K562 (cell line): ENCODE data around the gene LAPTM5. TPM values are rescaled to one million over a fixed set of nuclear protein-coding genes. Genes with fewer than 3 reads are reported as not detected.

Experiments
- CBX8 ChIP-seq: fragments of 200-600 bp; sonication (generic); IDR thresholded peaks from 2 replicates; pipeline ENCODE4 v1.6.1; 2012; ENCODE audit warnings: borderline replicate concordance, mixed run types, low read depth, mild to moderate bottlenecking, moderate library complexity, mixed read lengths, low read length, control low read depth, inconsistent platforms; ENCODE audit not compliant: poor library complexity, severe bottlenecking; ENCODE audit errors: extremely low read depth
- E2F6 ChIP-seq, 2 experiments: IDR thresholded peaks; 2 replicates each; pipeline ENCODE4 v1.6.1; 2011; ENCODE audit warnings: borderline replicate concordance in 1 of 2, control low read depth in 1 of 2, low read depth in 1 of 2, low read length in 1 of 2, mild to moderate bottlenecking in 1 of 2, mixed read lengths in 1 of 2, moderate library complexity in 1 of 2; ENCODE audit not compliant: insufficient read depth in 1 of 2, insufficient read length in 1 of 2, poor library complexity in 1 of 2, severe bottlenecking in 1 of 2; ENCODE audit errors: extremely low read depth in 1 of 2
- ESRRA ChIP-seq: fragments of 450-650 bp; IDR thresholded peaks from 2 replicates; pipeline ENCODE4 v1.6.1; 2014; ENCODE audit warnings: low read depth, mild to moderate bottlenecking, moderate library complexity, borderline replicate concordance
- HDAC2 ChIP-seq: fragments of 450-650 bp; IDR thresholded peaks from 2 replicates; pipeline ENCODE4 v1.6.1; 2016; ENCODE audit warnings: mild to moderate bottlenecking
- HMBOX1 ChIP-seq: sonication (generic); IDR thresholded peaks from 2 replicates; pipeline ENCODE4 v1.6.1; 2016
- ILF3 ChIP-seq: fragments of 450-650 bp; IDR thresholded peaks from 2 replicates; pipeline ENCODE4 v1.6.1; 2018; ENCODE audit warnings: antibody characterized with exemption, mild to moderate bottlenecking, moderate library complexity, borderline replicate concordance
- KHSRP ChIP-seq: fragments of 450-650 bp; IDR thresholded peaks from 2 replicates; pipeline ENCODE4 v1.6.1; 2017
- MGA ChIP-seq: fragments of 450-650 bp; IDR thresholded peaks from 2 replicates; pipeline ENCODE4 v1.6.1; 2016; ENCODE audit warnings: mild to moderate bottlenecking, moderate library complexity
- NCOR1 ChIP-seq: fragments of 450-650 bp; IDR thresholded peaks from 2 replicates; pipeline ENCODE4 v1.6.1; 2016; ENCODE audit warnings: mild to moderate bottlenecking, moderate library complexity
- PML ChIP-seq: IDR thresholded peaks from 2 replicates; pipeline ENCODE4 v1.6.1; 2012; ENCODE audit warnings: low read length, inconsistent platforms
- PRPF4 ChIP-seq: fragments of 200-400 bp; formaldehyde crosslinking; IDR thresholded peaks from one replicate; pipeline ENCODE4 v1.6.1; 2017; ENCODE audit warnings: low read length, low read depth, mild to moderate bottlenecking; ENCODE audit not compliant: insufficient read depth, poor library complexity, severe bottlenecking
- polyA plus RNA-seq, 8 experiments: library from polyadenylated mRNA; depleted of rRNA in 4 of 8; stranded (reverse) in 5 of 8; unstranded in 3 of 8; fragments of >200 nt; fragmentation: Nextera tagmentation in 2 of 8; fragmentation: Illumina TruSeq in 1 of 8; extraction: Ambion mirVana in 2 of 8; extraction: Trizol in 1 of 8; gene quantifications; 2 replicates each; pipeline versions ENCODE4 v1.2.1 to v1.2.3, GENCODE V29; 2011 to 2014; ENCODE audit warnings: inconsistent platforms in 1 of 8, missing spikeins in 1 of 8
- total RNA-seq, 7 experiments: library from RNA; depleted of rRNA in 6 of 7; stranded (reverse); fragments of >200 nt in 6 of 7; fragmentation: Illumina TruSeq in 2 of 7; extraction: Trizol in 2 of 7; gene quantifications; 2 replicates each; pipeline versions ENCODE4 v1.2.1 to v1.2.3, GENCODE V29; 2011 to 2021; ENCODE audit warnings: low replicate concordance in 1 of 7

Gene LAPTM5
- total and polyA plus RNA-seq, 9 of the 15 experiments (the other 6 are each of a cell fraction or from before 2014, with no cell fraction given): 2.4 to 47.3 (median 20.3) TPM

GRCh38 chr1:30765556-30766434, 8.2 kb upstream of the LAPTM5 start (continued):
- TF ChIP-seq MGA (peak; percentile 72; the same call in 1 of the 2 replicates), PML (no peak), NCOR1 (0 out of 2 replicates have a peak, but pooled peaks have one; percentile 9), ILF3 (no peak), ESRRA (0 out of 2 replicates have a peak, but pooled peaks have one; percentile 28), E2F6 (IDR thresholded peaks at IDR 0.05; ENCODE audit: borderline replicate concordance in 1 of 2, extremely low read depth in 1 of 2, insufficient read depth in 1 of 2, insufficient read length in 1 of 2, low read depth in 1 of 2, low read length in 1 of 2, poor library complexity in 1 of 2, severe bottlenecking in 1 of 2) (peak in 1 of 2 experiments; percentile 36), CBX8 (no peak), HDAC2 (peak; percentile 89), PRPF4 (no peak), KHSRP (no peak), HMBOX1 (no peak)
